Naive thymus-derived CD4-positive, alpha-beta T cell (primary cell): ENCODE data around the gene AOAH. TPM values are rescaled to one million over a fixed set of nuclear protein-coding genes. Genes with fewer than 3 reads are reported as not detected.

Experiments used
- ATAC-seq: fragments of 150-1000 bp; cut with Tn5 transposase; 2 replicates; pipeline ENCODE4 v1.10.0; 2021; ENCODE audit warnings: mild to moderate bottlenecking, moderate library complexity
- CTCF ChIA-PET: fragments of 350-600 bp; sonication (Branson Sonifier 250); formaldehyde crosslinking; loops from one replicate; lab custom pipeline; 2021; ENCODE audit warnings: antibody characterized with exemption; lab: Charles Lee
- POLR2A ChIA-PET: fragments of 350-600 bp; sonication (Branson Sonifier 250); formaldehyde crosslinking; loops from one replicate; lab custom pipeline; 2021; ENCODE audit warnings: antibody characterized with exemption, inconsistent platforms; lab: Charles Lee
- DNase-seq, 9 donors: peaks; one replicate each; pipeline versions ENCODE4 v3.0.0 to v3.0.0-alpha.2; 2020 to 2022; ENCODE audit warnings: mixed read lengths in 1 of 9
- H3K27ac ChIP-seq: one replicate; pipeline ENCODE4 v1.7.0; 2013; ENCODE audit warnings: mild to moderate bottlenecking, low read depth, low read length, moderate library complexity
- H3K27me3 ChIP-seq, 2 donors: one replicate each; pipeline ENCODE4 v1.7.0; 2013; ENCODE audit warnings: low read length in 2 of 2, mild to moderate bottlenecking in 2 of 2, moderate library complexity in 2 of 2; ENCODE audit not compliant: control insufficient read depth in 2 of 2, insufficient read depth in 2 of 2
- H3K36me3 ChIP-seq, 3 experiments: 1 replicate in 2 of 3; 2 replicates in 1 of 3; pipeline ENCODE4 v1.7.0; 2013; ENCODE audit warnings: low read length in 3 of 3, mild to moderate bottlenecking in 3 of 3, moderate library complexity in 1 of 3; ENCODE audit not compliant: insufficient read depth in 3 of 3, control insufficient read depth in 2 of 3
- H3K4me1 ChIP-seq, 2 donors: one replicate each; pipeline ENCODE4 v1.7.0; 2013; ENCODE audit warnings: low read length in 2 of 2, mild to moderate bottlenecking in 2 of 2, moderate library complexity in 1 of 2; ENCODE audit not compliant: control insufficient read depth in 2 of 2, insufficient read depth in 2 of 2
- H3K4me3 ChIP-seq: 2 replicates; pipeline ENCODE4 v1.7.0; 2013; ENCODE audit warnings: mild to moderate bottlenecking, low read length
- H3K9me3 ChIP-seq, 3 experiments: 1 replicate in 2 of 3; 2 replicates in 1 of 3; pipeline ENCODE4 v1.7.0; 2013; ENCODE audit warnings: low read length in 3 of 3; ENCODE audit not compliant: control insufficient read depth in 2 of 3
- H3K27ac Mint-ChIP-seq, 9 donors: one replicate each; pipeline ENCODE4 v1.8.0; 2020 to 2022; ENCODE audit warnings: mixed read lengths in 9 of 9, mild to moderate bottlenecking in 8 of 9, moderate library complexity in 5 of 9, inconsistent platforms in 2 of 9
- H3K27me3 Mint-ChIP-seq, 5 donors: one replicate each; pipeline ENCODE4 v1.8.0; 2021 to 2022; ENCODE audit warnings: mixed read lengths in 5 of 5, mild to moderate bottlenecking in 1 of 5
- H3K36me3 Mint-ChIP-seq, 5 donors: one replicate each; pipeline ENCODE4 v1.8.0; 2020 to 2022; ENCODE audit warnings: mixed read lengths in 5 of 5, mild to moderate bottlenecking in 3 of 5, inconsistent platforms in 1 of 5
- H3K4me1 Mint-ChIP-seq, 7 donors: one replicate each; pipeline ENCODE4 v1.8.0; 2020 to 2022; ENCODE audit warnings: mixed read lengths in 7 of 7, mild to moderate bottlenecking in 3 of 7, inconsistent platforms in 1 of 7
- H3K4me3 Mint-ChIP-seq, 10 donors: one replicate each; pipeline ENCODE4 v1.8.0; 2020 to 2022; ENCODE audit warnings: mild to moderate bottlenecking in 10 of 10, mixed read lengths in 10 of 10, moderate library complexity in 6 of 10, inconsistent platforms in 2 of 10
- H3K9me3 Mint-ChIP-seq, 11 donors: one replicate each; pipeline ENCODE4 v1.8.0; 2020 to 2022; ENCODE audit warnings: mixed read lengths in 11 of 11, mild to moderate bottlenecking in 4 of 11, inconsistent platforms in 1 of 11, moderate library complexity in 1 of 11
- intact Hi-C, 2 donors: fragments of 100-400 bp; cut with micrococcal nuclease; formaldehyde crosslinking; loops; one replicate each; pipeline ENCODE4 v1.15.1; 2023
- polyA plus RNA-seq, 2 donors: library from polyadenylated mRNA; unstranded; fragments of 300-500 nt; fragmentation: Illumina TruSeq; gene quantifications; one replicate each; pipeline ENCODE4 v1.2.3, GENCODE V29; 2021
- total RNA-seq, 6 experiments: library from RNA in 5 of 6; stranded (reverse) in 5 of 6; gene quantifications; 1 replicate in 5 of 6; 2 replicates in 1 of 6; pipeline ENCODE4 v1.2.3 and lab custom pipeline; 2021 to 2026

AOAH gene
- total and polyA plus RNA-seq, 7 experiments from 2014 or later: 6.3 to 127 (median 15.5) TPM

GRCh38 chr7:36562121-36562520 lies 162.2 kb downstream of the AOAH start:
- Mint-ChIP-seq H3K27ac (peak overlapping the region in 1 of 9 donors; percentile 3), H3K4me3 (no peak overlapping the region), H3K9me3 (peaks cover 0 to 8% (median 0%) of the 10 kb centered on the region in 11 donors), H3K36me3 (peaks cover 10 to 38% (median 16%) of the 10 kb centered on the region in 5 donors), H3K27me3 (no peaks in the 10 kb centered on the region), H3K4me1 (peaks cover 0 to 13% (median 0%) of the 10 kb centered on the region in 7 donors)
- intact Hi-C loops: no loop called here
- Histone ChIP-seq H3K9me3 (no peaks in the 10 kb centered on the region), H3K27ac (no peak overlapping the region), H3K36me3 (no peaks in the 10 kb centered on the region), H3K4me1 (no peaks in the 10 kb centered on the region), H3K4me3 (no peak overlapping the region), H3K27me3 (no peaks in the 10 kb centered on the region)
- POLR2A ChIA-PET: interaction anchor here (0.6 kb wide), 2 partner anchors 18 to 143 kb away, joined by 3 read pairs; no protein-coding TSS in a partner anchor
- ATAC-seq (no peak), DNase-seq (no peak)
- CTCF ChIA-PET: interaction anchor here (1.5 kb wide), 1 partner anchor 72 kb away, joined by 4 read pairs; no protein-coding TSS in a partner anchor

DNA sequence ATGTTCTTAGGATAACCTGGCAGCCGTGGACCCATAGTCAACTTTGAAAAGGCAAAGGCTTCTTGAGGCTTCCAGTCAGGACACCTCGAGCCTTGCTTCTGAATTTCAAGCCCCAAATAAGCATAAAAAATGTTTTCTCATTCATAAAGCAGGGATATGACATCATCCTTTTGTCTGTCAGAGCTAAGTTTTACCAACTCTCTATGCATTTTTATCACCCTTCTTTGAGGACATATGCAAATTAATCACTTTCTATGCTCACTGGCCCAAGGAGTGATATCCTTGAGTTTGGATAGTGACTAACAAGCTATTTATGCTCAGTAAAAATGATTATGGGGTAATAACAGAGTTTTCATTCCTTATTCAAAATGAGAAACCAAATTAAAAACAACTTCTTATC lies 175.3 kb downstream of the AOAH start:
- ChIA-PET POLR2A (no interaction called here), CTCF (no interaction called here)
- no peaks in the 10 kb centered on the region for H3K4me1 Mint-ChIP-seq
- H3K9me3 ChIP-seq: no peaks in the 10 kb centered on the region
- peaks cover 0 to 3% (median 0%) of the 10 kb centered on the region in 3 experiments for H3K36me3 ChIP-seq
- no peaks in the 10 kb centered on the region for H3K27me3 ChIP-seq
- H3K4me3 ChIP-seq: no peak overlapping the region
- DNase-seq (no peak), ATAC-seq (no peak)
- H3K4me1 ChIP-seq: no peaks in the 10 kb centered on the region
- peaks cover 0 to 49% (median 34%) of the 10 kb centered on the region in 5 donors for H3K36me3 Mint-ChIP-seq
- intact Hi-C loops: no loop called here
- no peaks in the 10 kb centered on the region for H3K27me3 Mint-ChIP-seq
- H3K9me3 Mint-ChIP-seq: peaks cover 0 to 9% (median 0%) of the 10 kb centered on the region in 11 donors
- no peak overlapping the region for H3K27ac Mint-ChIP-seq
- no peak overlapping the region for H3K4me3 Mint-ChIP-seq
- no peak overlapping the region for H3K27ac ChIP-seq

DNA sequence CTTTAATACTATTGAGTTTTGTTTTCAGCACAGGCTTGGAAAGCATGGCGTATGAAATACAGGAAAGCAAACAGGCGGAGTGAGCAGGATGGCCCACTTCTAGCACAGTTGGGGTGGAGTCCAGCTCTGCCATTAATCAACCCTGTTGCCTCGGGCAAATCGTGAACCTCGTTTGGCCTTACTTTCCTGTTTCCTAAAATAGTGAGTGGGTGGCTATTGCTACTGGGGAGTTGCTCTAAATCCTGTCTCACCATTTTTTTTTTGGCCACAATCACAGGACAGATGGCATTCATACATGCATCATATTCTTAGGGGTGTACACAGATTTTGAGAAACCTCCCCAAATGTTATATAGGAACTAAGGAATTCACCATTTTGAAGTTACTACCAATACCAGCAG lies 176.9 kb downstream of the AOAH start:
- POLR2A ChIA-PET: interaction anchor here (0.6 kb wide), 1 partner anchor 25 kb away, joined by 3 read pairs; no protein-coding TSS in a partner anchor

GRCh38 chr7:36546331-36546730 lies 178.0 kb downstream of the AOAH start:
- intact Hi-C loops: no loop called here
- no peak overlapping the region for H3K27ac ChIP-seq
- no peak overlapping the region for H3K4me3 ChIP-seq
- ChIA-PET CTCF (no interaction called here), POLR2A (interaction anchor here (0.5 kb wide), 1 partner anchor 107 kb away, joined by 3 read pairs; no protein-coding TSS in a partner anchor)
- H3K9me3 Mint-ChIP-seq: peaks cover 0 to 3% (median 0%) of the 10 kb centered on the region in 11 donors
- peaks cover 0 to 51% (median 36%) of the 10 kb centered on the region in 5 donors for H3K36me3 Mint-ChIP-seq
- H3K36me3 ChIP-seq: peaks cover 0 to 3% (median 0%) of the 10 kb centered on the region in 3 experiments
- ATAC-seq (no peak), DNase-seq (no peak)
- H3K4me1 ChIP-seq: no peaks in the 10 kb centered on the region
- no peaks in the 10 kb centered on the region for H3K27me3 ChIP-seq
- H3K4me1 Mint-ChIP-seq: no peaks in the 10 kb centered on the region
- no peaks in the 10 kb centered on the region for H3K9me3 ChIP-seq
- no peaks in the 10 kb centered on the region for H3K27me3 Mint-ChIP-seq
- H3K27ac Mint-ChIP-seq: peak overlapping the region in 1 of 9 donors; percentile 20
- H3K4me3 Mint-ChIP-seq: no peak overlapping the region

More for the DNA sequence above, 176.9 kb downstream of the AOAH start:
- H3K4me3 ChIP-seq: no peak overlapping the region
- no peaks in the 10 kb centered on the region for H3K4me1 Mint-ChIP-seq
- peaks cover 0 to 3% (median 0%) of the 10 kb centered on the region in 3 experiments for H3K36me3 ChIP-seq
- no peaks in the 10 kb centered on the region for H3K27me3 Mint-ChIP-seq
- intact Hi-C loops: no loop called here
- no peaks in the 10 kb centered on the region for H3K27me3 ChIP-seq
- H3K27ac ChIP-seq: no peak overlapping the region
- CTCF ChIA-PET: no interaction called here
- ATAC-seq: no peak
- H3K9me3 ChIP-seq: no peaks in the 10 kb centered on the region
- DNase-seq: no peak
- H3K36me3 Mint-ChIP-seq: peaks cover 0 to 52% (median 32%) of the 10 kb centered on the region in 5 donors
- peak overlapping the region in 2 of 9 donors; percentile 36 to 55 for H3K27ac Mint-ChIP-seq
- peaks cover 0 to 6% (median 0%) of the 10 kb centered on the region in 11 donors for H3K9me3 Mint-ChIP-seq
- H3K4me1 ChIP-seq: no peaks in the 10 kb centered on the region
- no peak overlapping the region for H3K4me3 Mint-ChIP-seq

- no peaks in the 10 kb centered on the region for H3K4me1 ChIP-seq
- CTCF ChIA-PET: no interaction called here
- ATAC-seq (no peak), DNase-seq (no peak)
- no peaks in the 10 kb centered on the region for H3K9me3 ChIP-seq
- peak overlapping the region in 1 of 9 donors; percentile 39 for H3K27ac Mint-ChIP-seq
- POLR2A ChIA-PET: no interaction called here
- H3K36me3 Mint-ChIP-seq: peaks cover 0 to 57% (median 41%) of the 10 kb centered on the region in 5 donors
- intact Hi-C loops: no loop called here
- no peaks in the 10 kb centered on the region for H3K27me3 Mint-ChIP-seq
- peaks cover 0 to 3% (median 0%) of the 10 kb centered on the region in 11 donors for H3K9me3 Mint-ChIP-seq
- H3K4me3 ChIP-seq: no peak overlapping the region
- H3K27ac ChIP-seq: no peak overlapping the region
- H3K4me3 Mint-ChIP-seq: no peak overlapping the region
- H3K27me3 ChIP-seq: no peaks in the 10 kb centered on the region
- no peaks in the 10 kb centered on the region for H3K4me1 Mint-ChIP-seq
- peaks cover 0 to 7% (median 3%) of the 10 kb centered on the region in 3 experiments for H3K36me3 ChIP-seq
These were observed 179.0 kb downstream of the AOAH start for GRCh38 chr7:36545291-36545690.

DNA sequence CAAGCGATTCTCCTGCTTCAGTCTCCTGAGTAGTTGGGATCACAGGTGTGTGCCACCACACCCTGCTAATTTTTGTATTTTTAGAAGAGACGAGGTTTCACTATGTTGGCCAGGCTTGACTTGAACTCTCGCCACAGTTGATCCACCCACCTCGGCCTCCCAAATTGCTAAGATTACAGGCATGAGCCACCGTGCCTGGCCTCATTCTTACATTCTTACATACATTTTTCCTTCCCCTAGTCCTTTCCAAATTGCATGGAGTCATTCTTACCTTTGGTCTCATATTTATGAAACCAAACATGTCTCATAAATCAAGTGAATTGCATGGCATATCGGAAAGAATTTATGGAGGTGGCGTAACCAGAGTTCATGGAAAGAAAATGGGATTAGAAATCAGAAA lies 186.2 kb downstream of the AOAH start:
- H3K27ac Mint-ChIP-seq: peak overlapping the region in 1 of 9 donors; percentile 38
- ATAC-seq: no peak

More for the DNA sequence above, 186.2 kb downstream of the AOAH start:
- H3K36me3 Mint-ChIP-seq: peaks cover 0 to 43% (median 26%) of the 10 kb centered on the region in 5 donors
- ChIA-PET CTCF (interaction anchor here (0.6 kb wide), 1 partner anchor 132 kb away, joined by 5 read pairs; no protein-coding TSS in a partner anchor), POLR2A (no interaction called here)
- intact Hi-C loops: no loop called here
- no peaks in the 10 kb centered on the region for H3K27me3 Mint-ChIP-seq
- Histone ChIP-seq H3K27me3 (no peaks in the 10 kb centered on the region), H3K27ac (no peak overlapping the region), H3K36me3 (peaks cover 0 to 7% (median 0%) of the 10 kb centered on the region in 3 experiments), H3K4me1 (no peaks in the 10 kb centered on the region), H3K9me3 (no peaks in the 10 kb centered on the region), H3K4me3 (no peak overlapping the region)
- H3K4me3 Mint-ChIP-seq: no peak overlapping the region
- no peaks in the 10 kb centered on the region for H3K9me3 Mint-ChIP-seq
- no peaks in the 10 kb centered on the region for H3K4me1 Mint-ChIP-seq
- DNase-seq: no peak
